HG03432 (cell line): ENCODE results near the gene CAMSAP1.

Experiments
- ATAC-seq: cut with Tn5 transposase; IDR thresholded peaks from one replicate; pipeline ENCODE4 v1.9.1; 2021; ENCODE audit warnings: mild to moderate bottlenecking, moderate library complexity; ENCODE audit not compliant: unreplicated experiment

CAMSAP1 gene

DNA sequence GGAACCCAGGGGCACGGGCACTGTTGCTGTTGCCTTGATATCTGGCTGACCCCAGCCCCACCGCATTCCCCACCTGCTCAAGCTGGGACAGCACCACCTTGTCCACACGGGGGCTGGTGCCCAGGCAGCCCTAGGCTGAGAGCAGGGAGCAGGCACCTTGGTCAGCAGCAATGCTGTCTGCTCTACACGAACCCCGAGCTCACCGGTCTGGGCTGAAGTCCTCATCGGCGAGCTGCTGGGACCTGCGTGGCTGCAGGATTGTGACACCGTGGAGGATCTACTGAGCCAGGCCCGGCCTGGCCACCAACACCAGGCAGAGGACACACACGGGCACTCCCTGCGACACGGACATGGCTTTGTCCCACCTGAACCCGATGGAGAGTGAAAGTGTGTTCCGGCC, 127.3 kb downstream of the CAMSAP1 start:
- ATAC-seq: no peak

DNA sequence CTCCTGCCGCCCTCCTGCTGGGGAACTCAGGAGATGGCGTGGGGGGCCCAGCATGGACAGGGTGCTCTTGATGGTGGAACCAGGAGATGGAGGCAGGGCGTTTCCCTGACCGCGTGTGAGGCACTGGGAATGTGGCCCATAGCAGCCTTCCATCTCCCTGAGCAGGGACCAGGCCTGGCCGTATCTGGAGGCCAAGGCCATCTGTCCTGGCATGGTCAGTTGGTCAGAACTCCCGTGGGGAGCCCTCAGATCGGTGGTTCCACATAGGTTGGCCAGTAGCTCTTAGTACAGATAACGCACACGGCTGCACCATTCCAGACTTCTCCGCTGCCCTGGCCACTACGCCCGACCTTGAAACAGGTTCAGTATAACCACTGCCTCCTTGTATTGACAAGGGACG, 127.8 kb downstream of the CAMSAP1 start:
- no peak for ATAC-seq

DNA sequence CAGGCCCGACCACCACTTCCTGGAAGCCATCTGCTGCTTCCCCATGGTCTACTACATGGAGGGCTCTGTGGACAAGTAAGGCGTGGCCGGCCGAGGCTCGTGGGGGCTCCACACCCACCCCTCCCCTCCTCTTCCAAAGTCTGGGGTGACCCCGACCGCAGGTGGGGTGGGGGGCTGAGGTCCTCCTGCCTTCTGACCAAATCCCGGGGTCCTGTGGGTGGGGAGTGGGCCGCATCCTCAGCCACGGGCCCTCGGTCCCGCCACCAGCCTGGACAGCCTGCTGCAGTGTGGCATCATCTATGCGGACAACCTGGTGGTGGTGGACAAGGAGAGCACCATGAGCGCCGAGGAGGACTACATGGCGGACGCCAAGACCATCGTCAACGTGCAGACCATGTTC, 128.9 kb downstream of the CAMSAP1 start:
- no peak for ATAC-seq

DNA sequence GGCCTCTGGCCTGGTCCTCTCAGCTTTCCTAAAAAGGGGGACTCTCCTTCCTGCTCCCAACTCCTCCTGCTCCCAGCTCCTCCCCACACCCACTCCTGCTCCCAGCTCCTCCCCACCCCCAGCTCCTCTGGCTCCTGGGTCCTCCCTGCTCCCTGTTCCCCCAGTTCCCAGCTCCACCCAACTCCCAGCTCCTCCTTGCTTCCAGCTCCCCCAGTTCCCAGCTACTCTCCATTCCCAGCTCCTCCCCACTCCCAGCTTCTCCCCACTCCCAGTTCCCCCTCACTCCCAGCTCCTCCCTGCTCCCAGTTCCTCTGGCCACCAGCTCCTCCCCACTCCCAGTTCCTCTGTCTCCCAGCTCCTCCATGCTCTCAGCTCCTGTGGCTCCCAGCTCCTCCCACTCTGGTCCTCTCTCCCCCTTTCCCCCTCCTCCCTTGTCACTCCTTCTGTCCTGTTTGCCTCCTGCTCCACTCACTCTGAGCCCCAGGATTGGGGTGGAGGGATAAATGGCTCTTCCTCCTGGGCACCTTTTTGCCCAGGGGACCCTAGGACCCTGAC, 129.6 kb downstream of the CAMSAP1 start:
- no peak for ATAC-seq

DNA sequence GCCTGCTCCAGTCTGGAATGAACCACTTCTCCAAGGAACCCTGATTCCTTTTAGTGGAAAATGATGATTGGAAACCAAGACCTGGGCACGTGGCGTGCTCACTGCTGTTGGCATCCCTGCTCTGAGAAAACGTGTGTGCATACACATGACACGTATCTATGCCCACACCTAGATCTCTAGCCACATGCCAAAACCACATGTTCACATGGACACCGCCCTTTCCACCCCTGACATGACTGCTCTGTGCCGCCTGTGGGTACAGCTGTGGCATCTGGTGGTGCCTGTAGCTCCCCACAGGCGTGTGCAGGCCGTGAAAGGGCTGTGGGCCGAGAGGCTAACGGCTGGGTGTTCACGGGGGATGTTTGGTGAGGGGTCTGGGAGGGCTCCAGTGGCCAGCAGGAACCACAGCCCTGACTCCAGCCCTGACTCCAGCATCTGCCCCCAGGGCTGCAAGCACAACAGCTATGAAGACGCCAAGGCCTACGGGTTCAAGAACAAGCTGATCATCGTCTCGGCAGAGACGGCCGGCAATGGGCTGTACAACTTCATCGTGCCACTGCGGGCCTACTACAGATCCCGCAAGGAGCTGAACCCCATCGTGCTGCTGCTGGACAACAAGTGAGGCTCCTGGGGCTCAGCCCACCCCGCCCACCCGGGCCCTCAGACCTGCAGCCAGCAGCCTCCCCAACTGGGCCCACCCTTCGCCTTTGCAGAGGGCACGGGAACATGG, 130.3 kb downstream of the CAMSAP1 start:
- ATAC-seq: no peak

DNA sequence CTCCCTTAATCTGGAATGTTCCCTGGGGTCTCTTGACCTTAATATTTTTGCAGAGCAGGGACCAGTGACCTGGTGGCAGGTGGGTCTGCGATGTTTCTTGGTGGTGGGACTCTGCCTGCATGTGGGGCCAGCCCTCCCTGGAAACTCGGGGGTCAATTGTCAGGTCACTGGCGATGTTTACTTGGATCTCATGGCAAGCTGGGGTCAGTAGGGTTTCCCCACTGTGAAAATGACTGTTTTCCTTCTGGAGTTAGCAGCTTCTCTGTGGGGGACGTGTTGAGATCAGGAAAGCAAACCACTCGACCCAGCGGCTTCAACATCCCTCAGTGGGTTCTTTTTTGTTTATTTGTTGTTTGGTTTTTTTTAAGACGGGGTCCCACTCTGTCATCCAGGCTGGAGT, 131.4 kb downstream of the CAMSAP1 start:
- no peak for ATAC-seq

DNA sequence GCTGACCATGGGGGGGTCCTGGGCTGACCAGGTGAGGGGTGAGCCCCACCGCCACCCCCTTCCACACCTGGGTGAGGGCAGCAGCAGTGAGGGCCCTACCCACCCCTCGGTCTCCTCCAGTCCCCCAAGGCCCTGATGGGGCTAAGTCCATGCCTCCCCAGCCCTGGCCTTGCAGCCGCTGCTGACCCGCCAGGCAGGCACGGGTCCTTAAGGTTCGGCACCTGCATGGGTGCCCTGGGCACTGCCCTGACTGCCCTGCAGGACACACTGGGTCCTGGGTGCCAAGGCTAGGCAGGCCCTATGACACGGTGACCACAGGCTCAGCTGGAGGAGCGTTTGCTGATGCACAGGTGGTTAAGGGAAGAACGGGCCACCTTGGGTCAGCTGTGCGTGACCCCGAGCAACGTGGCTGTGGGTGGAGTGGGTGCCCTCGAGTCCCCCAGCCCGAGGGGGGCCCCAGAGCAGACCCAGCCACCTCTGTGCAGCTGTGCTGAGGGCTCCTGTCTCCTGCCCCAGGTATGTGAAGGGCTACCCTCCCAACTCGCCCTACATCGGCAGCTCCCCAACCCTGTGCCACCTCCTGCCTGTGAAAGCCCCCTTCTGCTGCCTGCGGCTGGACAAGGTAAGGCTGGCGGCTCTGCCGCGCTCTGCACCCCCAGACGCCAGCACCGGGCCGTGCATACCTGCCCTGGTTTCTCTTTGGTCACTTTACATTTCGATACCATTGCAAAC, 132.4 kb downstream of the CAMSAP1 start:
- ATAC-seq: no peak

DNA sequence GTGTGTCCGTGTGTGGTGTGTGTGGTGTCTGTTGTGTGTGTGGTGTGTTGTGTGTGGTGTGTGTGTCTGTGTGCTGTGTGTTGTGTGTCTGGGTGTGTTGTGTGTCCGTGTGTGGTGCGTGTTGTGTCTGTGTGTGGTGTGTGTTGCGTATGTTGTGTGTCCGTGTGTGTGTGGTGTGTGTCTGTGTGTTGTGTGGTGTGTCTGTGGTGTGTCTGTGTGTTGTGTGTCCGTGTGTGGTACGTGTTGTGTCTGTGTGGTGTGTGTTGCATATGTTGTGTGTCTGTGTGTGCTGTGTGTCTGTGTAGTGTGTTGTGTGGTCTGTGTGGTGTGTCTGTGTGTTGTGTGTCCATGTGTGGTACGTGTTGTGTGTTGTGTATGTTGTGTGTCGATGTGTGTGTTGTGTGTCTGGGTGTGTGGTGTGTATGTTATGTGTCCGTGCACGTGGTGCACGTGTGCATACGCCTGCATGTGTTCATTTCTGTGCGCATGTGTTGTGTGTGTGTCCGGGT, 133.1 kb downstream of the CAMSAP1 start:
- no peak for ATAC-seq

DNA sequence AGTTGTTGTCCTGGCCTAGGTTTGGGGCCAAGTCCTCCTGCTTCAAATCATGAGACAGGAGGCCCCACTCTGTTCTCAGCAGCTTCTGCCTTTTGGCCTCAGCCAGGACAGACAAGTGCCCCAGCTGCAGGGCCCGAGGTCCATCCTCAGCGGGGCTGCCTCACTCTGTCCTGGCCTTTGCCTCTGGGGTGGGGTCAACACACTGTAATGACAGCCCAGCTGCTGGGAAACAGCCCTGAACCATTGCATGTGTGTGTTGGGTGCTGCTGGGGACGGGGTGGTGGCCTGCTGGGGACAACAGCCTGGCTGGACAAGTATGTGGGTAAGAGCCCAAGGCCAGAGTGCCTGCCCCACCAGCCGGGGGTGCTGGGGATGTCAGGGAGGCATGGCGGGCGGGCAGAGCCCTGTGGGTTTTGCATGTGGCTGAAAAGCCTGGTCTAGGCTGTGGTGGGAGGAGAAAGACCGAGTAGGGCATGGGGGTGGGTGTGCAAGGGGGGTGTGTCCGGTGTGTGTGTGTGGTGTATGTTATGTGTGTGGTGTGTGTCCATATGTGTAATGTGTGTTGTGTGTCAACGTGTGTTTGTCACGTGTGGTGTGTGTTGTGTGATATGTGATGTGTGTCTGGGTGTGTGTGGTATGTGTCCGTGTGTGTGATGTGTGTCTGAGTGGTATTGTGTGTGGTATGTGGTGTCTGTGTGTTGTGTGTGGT, 133.7 kb downstream of the CAMSAP1 start:
- no peak for ATAC-seq

DNA sequence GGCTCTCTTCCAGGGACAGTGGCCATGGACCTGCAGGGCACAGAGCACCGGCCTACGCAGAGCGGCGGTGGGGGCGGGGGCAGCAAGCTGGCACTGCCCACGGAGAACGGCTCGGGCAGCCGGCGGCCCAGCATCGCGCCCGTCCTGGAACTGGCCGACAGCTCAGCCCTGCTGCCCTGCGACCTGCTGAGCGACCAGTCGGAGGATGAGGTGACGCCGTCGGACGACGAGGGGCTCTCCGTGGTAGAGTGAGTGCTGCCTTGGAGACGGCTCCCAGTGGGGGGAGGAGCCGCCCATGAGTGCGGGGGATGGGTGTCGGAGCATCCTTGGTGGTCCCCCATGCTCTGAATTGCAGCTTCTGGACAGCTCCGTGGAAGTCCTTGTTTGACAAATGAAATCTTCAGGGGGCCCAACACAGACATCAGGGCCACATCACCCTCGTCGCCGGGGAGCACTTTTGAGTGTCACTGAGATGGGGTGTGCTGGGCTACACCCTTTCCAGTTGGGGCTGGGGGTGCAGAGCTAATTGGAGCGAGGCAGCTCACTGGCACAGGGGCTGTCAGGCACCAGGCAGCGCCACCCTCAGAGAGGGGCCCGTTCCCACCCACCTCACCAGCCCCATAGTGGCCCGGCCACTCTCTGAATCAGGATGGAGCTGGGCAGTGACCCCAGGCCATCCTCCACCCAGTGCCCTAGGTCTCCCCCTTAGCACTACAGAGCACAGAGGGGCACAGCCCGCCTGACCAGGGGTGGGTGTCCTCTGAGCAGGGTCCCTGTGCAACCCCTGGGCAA, 134.4 kb downstream of the CAMSAP1 start:
- ATAC-seq: no peak

DNA sequence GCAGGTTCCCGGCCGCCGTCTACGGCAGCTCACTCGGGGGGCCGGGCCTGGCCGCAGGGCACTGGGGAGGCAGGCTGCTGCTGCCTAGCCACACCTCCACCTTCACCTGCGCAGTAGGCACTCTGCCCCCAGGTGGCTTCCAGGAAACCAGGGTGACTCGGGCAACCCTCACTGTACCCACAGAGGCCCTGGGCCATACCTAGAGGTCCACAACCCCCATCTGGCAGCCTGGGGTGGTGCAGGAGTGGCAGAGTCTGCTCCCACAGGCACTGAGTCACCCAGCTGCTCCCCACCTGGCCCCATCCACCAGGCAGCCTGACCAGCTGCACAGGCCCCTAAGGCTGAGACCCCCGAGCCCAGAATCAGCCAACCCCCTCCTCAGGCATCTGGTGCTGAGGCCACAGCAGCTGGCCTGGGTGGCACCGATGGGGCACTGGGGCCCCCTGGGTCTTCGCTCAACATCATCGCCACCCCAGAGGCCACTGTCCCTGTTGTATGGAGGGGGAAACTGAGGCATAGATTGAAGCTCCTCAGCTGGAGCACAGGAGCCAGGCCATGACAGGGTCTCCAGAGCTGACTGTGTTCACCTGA, 135.2 kb downstream of the CAMSAP1 start:
- ATAC-seq: no peak

DNA sequence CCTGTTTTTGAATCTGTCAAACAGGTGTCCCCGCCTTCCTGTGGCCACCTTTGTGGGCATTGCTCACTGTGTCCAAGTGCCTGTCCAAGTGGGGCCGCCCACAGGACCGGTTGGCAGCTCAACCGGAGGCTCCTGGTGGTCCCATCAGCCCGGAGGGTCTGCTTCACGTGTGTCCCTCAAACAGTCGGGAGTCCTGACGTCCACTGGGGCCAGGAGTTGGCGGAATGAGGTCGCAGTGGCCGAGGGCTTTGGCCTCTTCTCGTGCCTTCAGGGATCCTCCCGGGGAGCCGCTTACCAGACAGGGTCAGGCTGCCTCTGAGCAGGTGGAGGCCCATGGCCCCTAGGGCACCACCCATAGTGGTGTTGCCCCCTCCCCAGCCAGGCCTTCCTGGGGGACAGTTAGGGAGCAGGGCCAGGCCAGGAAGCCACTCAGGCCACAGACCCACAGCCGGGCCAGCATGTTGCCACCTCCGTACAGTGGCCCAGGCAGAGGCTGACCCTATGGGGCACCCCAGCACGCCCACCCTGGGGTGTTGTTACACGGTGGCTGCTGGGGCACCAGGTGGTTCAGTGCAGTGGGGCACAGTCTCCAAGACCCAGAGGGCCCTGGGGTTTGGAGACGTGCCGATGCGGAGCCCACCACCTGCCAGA, 135.8 kb downstream of the CAMSAP1 start:
- no peak for ATAC-seq

DNA sequence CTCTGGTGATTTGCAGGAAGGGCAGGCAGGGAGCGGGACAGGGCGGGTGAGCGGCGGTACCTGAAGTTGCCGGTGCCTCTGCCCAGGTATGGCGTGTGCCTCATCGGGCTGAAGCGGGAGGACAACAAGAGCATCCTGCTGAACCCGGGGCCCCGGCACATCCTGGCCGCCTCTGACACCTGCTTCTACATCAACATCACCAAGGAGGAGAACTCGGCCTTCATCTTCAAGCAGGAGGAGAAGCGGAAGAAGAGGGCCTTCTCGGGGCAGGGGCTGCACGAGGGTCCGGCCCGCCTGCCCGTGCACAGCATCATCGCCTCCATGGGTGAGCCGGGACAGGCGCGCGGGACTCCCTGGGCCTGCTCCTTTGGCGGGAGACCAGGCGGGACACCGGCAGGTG, 136.6 kb downstream of the CAMSAP1 start:
- no peak for ATAC-seq

DNA sequence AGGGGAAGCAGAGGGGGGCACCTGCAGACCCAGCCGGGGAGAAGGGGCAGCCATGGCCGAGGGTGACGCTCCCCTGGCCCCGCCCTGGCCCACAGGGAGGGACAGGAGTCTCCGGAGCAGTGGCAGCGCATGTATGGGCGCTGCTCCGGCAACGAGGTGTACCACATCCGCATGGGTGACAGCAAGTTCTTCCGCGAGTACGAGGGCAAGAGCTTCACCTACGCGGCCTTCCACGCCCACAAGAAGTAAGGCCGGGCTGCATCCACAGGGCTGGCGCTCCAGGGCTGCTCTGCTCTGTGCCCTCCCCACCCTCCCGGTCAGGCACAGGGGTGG, 137.2 kb downstream of the CAMSAP1 start:
- ATAC-seq: no peak

DNA sequence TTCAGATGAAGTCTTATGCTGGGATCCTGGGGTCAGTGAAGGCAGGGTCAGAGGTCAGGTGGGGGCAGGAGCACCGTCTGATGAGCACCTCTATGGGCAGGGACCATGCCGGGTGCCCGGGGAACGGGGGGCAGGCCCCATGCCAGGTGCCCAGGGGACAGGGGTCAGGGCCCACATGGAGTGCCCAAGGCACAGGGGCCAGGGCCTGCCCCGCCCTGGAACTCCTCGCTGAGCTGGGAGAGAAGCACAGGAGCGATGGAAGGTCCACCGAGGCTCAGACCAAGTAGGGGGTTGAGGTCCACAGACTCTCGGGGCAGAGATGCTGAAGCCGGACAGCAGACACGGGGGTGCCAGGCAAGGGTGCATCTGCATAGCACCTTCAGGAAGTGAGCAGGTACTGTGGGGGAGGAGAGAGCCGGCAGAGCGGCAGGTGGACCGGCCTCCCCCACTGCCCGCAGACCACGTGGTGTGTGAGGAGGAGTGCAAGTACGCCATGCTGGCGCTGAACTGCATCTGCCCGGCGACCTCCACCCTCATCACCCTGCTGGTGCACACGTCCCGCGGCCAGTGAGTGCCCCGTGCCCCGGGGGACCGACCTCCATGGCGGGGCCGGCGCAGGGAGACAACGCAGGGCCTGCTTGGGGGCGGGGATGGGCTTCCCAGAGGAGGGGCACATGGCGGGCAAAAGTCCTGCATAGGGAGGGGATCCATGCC, 137.7 kb downstream of the CAMSAP1 start:
- no peak for ATAC-seq

DNA sequence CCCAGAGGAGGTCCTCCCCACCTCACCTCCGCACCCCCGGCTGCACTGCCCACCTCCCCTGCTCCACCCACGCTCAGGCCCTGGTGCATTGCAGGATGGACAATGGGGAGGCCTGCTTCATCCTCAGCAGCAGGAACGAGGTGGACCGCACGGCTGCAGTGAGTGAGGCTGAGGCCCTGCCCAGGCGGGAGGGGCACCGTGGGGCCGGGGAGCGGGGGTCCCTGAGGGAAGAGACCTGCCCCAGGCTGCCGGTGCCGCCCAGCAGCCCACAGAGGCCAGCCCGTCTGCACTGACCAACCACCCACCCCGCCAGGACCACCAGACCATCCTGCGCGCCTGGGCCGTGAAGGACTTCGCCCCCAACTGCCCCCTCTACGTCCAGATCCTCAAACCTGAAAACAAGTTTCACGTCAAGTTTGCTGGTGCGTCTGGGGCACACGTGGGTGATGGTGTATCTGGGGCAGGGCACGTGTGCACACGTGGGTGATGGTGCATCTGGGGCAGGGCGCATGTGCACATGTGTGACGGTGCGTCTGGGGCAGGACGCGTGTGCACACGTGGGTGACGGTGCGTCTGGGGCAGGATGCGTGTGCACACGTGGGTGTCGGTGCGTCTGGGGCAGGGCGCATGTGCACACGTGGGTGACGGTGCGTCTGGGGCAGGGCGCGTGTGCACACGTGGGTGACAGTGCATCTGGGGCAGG, 138.7 kb downstream of the CAMSAP1 start:
- ATAC-seq: no peak

DNA sequence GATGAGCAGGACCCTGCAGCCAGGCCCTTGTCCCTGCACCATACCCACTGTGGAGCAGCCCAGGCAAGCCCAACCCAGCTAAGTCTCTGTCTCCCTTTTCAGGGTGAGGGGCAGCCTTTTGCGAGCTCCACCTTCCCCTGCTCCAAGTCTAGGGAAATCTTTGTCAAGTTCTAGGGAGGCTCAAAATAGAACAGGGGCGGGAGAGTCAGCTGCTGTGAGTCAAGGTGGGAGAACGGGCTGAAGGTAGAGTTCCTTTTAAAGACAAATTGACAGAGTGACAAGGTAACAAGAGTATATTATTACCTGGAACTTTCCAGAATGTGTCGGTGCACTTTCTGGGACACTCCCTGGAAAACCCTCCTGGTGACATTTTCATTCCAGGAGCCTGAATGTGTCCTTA, 140.6 kb downstream of the CAMSAP1 start:
- no peak for ATAC-seq

DNA sequence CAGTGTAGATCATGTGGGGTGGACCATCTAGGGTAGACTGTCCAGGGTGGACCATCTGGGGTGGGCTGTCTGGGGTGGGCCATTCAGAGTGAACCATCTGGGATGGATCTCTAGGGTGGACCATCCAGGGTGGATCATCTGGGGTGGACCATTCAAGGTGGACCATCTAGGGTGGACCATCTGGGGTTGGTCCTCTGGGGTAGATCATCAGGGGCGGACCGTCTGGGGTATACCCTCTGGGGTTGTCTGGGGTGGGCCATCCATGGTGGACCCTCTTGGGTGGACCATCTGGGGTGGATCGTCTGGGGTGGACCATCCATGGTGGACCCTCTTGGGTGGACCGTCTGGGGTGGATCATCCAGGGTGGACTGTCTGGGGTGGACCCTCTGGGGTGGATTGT, 141.1 kb downstream of the CAMSAP1 start:
- ATAC-seq: no peak

DNA sequence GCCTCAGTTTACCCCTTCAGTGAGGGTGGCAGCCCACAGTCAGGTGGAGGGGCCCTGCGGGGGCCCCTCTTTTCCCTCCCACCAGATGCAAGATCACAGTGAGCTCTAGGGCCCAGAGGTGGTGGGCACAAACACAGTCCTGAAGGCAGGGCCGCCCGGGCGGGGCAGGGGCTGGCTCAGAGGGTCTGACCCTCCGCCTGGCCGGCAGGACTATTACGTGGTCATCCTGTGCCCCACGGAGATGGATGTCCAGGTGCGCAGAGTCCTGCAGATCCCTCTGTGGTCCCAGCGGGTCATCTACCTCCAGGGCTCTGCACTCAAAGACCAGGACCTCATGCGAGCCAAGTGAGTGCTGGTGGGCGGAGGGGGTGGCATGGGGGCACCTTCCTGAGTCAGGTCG, 141.9 kb downstream of the CAMSAP1 start:
- ATAC-seq: no peak
